Karpas-422 (cell line): ENCODE results near the gene SMKR1. TPM values are rescaled to one million over a fixed set of nuclear protein-coding genes. Genes with fewer than 3 reads are reported as not detected.
"Not testable (repeated sequence)": the region's sequence is repeated elsewhere in the genome, so short reads cannot be mapped to it uniquely, and the experiment has no call there.

Experiments
- DNase-seq: peaks from one replicate; pipeline ENCODE4 v3.0.0-alpha.2; 2015
- H2AFZ ChIP-seq: fragments of 200-600 bp; sonication (generic); 2 replicates; pipeline ENCODE4 v1.6.1; 2014; ENCODE audit warnings: antibody characterized with exemption, low read length, mixed read lengths
- H3K27ac ChIP-seq: fragments of 200-600 bp; sonication (generic); 2 replicates; pipeline ENCODE4 v1.5.1; 2014; ENCODE audit warnings: mild to moderate bottlenecking, low read length, moderate library complexity
- H3K27me3 ChIP-seq: fragments of 200-600 bp; sonication (generic); 2 replicates; pipeline ENCODE4 v1.6.1; 2014; ENCODE audit warnings: low read length, mixed read lengths
- H3K36me3 ChIP-seq: fragments of 200-600 bp; sonication (generic); 2 replicates; pipeline ENCODE4 v1.6.1; 2014; ENCODE audit warnings: low read length, mixed read lengths; ENCODE audit not compliant: insufficient read depth
- H3K4me1 ChIP-seq: fragments of 200-600 bp; sonication (generic); 2 replicates; pipeline ENCODE4 v1.6.1; 2014; ENCODE audit warnings: mild to moderate bottlenecking, low read length, mixed read lengths
- H3K4me2 ChIP-seq: fragments of 200-600 bp; sonication (generic); 2 replicates; pipeline ENCODE4 v1.6.1; 2014; ENCODE audit warnings: low read length, low read depth, mild to moderate bottlenecking; ENCODE audit not compliant: poor library complexity, severe bottlenecking
- H3K4me3 ChIP-seq: fragments of 200-600 bp; sonication (generic); 2 replicates; pipeline ENCODE4 v1.5.1; 2014; ENCODE audit warnings: mild to moderate bottlenecking, antibody characterized with exemption, low read length, mixed read lengths
- H3K79me2 ChIP-seq: fragments of 200-600 bp; sonication (generic); 2 replicates; pipeline ENCODE4 v1.6.1; 2014; ENCODE audit warnings: mild to moderate bottlenecking, low read length, mixed read lengths
- H3K9ac ChIP-seq: fragments of 200-600 bp; sonication (generic); 2 replicates; pipeline ENCODE4 v1.6.0; 2014; ENCODE audit warnings: low read length
- H3K9me2 ChIP-seq: fragments of 200-600 bp; sonication (generic), shearing (Covaris generic); replicated peaks from 2 replicates; pipeline ENCODE4 v1.6.0; 2014; ENCODE audit warnings: mild to moderate bottlenecking, low read length, moderate library complexity; ENCODE audit not compliant: insufficient read depth
- H3K9me3 ChIP-seq: fragments of 300-700, 200-600 bp; sonication (generic); 2 replicates; pipeline ENCODE4 v1.6.1; 2014; ENCODE audit warnings: low read length, mixed read lengths
- H4K20me1 ChIP-seq: fragments of 200-600 bp; sonication (generic); 2 replicates; pipeline ENCODE4 v1.6.1; 2014; ENCODE audit warnings: mild to moderate bottlenecking, antibody characterized with exemption, low read length, low read depth; ENCODE audit not compliant: insufficient read depth
- total RNA-seq: library from RNA; depleted of rRNA; stranded (reverse); fragments of >200 nt; shearing (Covaris generic); gene quantifications from 2 replicates; pipeline ENCODE4 v1.2.3, GENCODE V29; 2014; ENCODE audit warnings: low replicate concordance

Gene SMKR1
- total RNA-seq, 1 experiment from 2014 or later: not detected

DNA sequence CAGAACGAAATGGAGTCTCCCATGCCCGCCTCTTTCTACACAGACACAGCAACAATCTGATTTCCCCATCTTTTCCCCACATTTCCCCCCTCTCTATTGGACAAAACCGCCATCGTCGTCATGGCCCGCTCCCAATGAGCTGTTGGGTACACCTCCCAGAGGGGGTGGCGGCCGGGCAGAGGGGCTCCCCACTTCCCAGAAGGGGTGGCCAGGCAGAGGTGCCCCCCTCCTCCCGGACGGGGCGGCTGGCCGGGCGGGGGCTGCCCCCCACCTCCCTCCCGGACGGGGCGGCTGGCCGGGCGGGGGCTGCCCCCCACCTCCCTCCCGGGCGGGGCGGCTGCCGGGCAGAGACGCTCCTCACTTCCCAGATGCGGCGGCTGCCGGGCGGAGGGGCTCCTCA, 26.4 kb upstream of the SMKR1 start:
- H3K27ac ChIP-seq, H2AFZ ChIP-seq, H3K4me3 ChIP-seq, H3K27me3 ChIP-seq, H3K79me2 ChIP-seq, H3K9me3 ChIP-seq, H3K36me3 ChIP-seq, DNase-seq, H3K4me2 ChIP-seq, H3K9ac ChIP-seq, H3K9me2 ChIP-seq, H3K4me1 ChIP-seq, H4K20me1 ChIP-seq: not testable (repeated sequence)

DNA sequence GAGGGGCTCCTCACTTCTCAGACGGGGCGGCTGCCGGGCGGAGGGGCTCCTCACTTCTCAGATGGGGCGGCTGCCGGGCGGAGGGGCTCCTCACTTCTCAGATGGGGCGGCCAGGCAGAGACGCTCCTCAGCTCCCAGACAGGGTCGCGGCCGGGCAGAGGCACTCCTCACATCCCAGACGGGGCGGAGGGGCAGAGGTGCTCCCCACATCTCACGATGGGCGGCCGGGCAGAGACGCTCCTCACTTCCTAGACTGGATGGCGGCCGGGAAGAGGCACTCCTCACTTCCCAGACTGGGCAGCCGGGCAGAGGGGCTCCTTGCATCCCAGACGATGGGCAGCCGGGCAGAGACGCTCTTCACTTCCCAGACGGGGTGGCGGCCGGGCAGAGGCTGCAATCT, 25.9 kb upstream of the SMKR1 start:
- H3K4me2 ChIP-seq: not testable (repeated sequence)

DNA sequence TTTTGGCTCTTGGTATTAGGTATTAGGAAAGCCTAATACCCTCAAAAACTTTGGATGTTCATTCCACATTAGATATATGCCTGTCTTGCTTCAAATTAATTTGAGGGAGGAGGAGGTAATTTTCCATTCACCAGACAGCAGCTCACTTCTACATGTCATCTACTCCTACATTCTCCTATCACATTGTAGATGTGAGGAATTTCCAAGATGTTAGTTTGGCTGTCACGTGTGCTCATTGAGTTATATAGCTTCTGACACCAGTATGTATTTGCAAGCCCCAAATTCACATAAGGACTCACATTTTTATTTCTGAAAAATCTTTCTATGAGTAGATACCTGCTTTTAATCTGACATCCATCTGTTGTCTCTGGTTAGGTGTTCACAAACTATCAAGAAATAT, 22.5 kb upstream of the SMKR1 start:
- Histone ChIP-seq H3K79me2 (no peaks in the 10 kb centered on the region), H2AFZ (no peak overlapping the region), H3K9me2 (no peaks in the 10 kb centered on the region), H4K20me1 (no peaks in the 10 kb centered on the region), H3K27me3 (no peaks in the 10 kb centered on the region), H3K9ac (no peak overlapping the region), H3K36me3 (no peaks in the 10 kb centered on the region), H3K4me3 (no peak overlapping the region), H3K9me3 (no peaks in the 10 kb centered on the region), H3K27ac (no peak overlapping the region), H3K4me1 (no peaks in the 10 kb centered on the region), H3K4me2 (no peak overlapping the region)
- DNase-seq: no peak

More for the DNA sequence above, 25.9 kb upstream of the SMKR1 start:
- H3K9ac ChIP-seq, H4K20me1 ChIP-seq, H3K9me3 ChIP-seq, DNase-seq, H3K27ac ChIP-seq, H2AFZ ChIP-seq, H3K9me2 ChIP-seq, H3K27me3 ChIP-seq, H3K36me3 ChIP-seq, H3K4me3 ChIP-seq, H3K4me1 ChIP-seq, H3K79me2 ChIP-seq: not testable (repeated sequence)

DNA sequence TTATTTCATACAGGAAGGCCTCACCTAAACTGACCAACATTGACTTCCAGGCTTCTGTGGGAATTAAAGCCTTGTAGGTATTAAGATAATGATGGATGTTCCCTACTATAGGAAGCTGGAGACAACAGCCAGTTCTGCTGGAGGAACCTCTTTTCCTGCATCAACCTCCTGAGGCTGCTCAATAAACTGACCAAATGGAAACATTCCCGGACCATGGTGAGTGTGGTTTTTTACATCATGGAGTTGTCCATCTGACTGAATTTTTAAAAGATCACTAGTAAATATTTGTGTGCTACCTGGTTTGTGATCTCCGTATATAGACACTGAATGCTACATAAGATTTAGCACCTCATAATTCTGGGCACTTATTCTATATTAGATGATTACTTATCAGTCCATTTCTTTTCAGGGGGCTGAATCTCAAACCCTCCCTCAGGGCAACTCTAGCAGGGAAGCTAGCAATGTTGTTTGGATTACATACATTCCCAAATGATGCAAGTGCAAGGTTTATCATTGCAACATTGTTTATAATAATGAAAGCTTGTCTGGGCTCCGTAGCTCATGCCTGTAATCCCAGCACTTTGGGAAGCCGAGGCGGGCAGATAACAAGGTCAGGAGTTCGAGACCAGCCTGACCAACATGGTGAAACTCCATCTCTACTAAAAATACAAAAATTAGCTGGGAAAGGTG, 21.5 kb upstream of the SMKR1 start:
- H3K27me3 ChIP-seq: no peaks in the 10 kb centered on the region
- no peak overlapping the region for H3K4me2 ChIP-seq
- H4K20me1 ChIP-seq: no peaks in the 10 kb centered on the region
- H3K36me3 ChIP-seq: no peaks in the 10 kb centered on the region
- H2AFZ ChIP-seq: no peak overlapping the region
- H3K9ac ChIP-seq: no peak overlapping the region
- no peaks in the 10 kb centered on the region for H3K9me2 ChIP-seq
- no peaks in the 10 kb centered on the region for H3K4me1 ChIP-seq
- no peak overlapping the region for H3K4me3 ChIP-seq
- H3K79me2 ChIP-seq: no peaks in the 10 kb centered on the region
- no peaks in the 10 kb centered on the region for H3K9me3 ChIP-seq
- DNase-seq: no peak
- no peak overlapping the region for H3K27ac ChIP-seq

DNA sequence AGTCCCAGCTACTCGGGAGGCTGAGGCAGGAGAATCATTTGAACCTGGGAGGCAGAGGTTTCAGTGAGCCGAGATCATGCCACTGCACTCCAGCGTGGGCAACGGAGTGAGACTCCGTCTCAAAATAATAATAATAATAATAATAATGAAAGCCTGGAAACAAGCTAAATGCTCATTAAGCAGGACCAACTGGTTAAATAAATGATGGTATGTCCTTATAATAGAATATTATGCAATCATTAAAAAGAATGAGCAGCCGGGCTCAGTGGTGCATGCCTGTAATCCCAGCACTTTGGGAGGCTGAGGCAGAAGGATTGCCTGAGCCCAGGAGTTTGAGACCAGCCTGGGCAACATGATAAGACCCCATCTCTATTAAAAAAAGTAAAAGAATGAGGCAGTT, 21.0 kb upstream of the SMKR1 start:
- H3K9ac ChIP-seq, H3K4me1 ChIP-seq, DNase-seq, H2AFZ ChIP-seq, H3K36me3 ChIP-seq, H3K27ac ChIP-seq, H4K20me1 ChIP-seq, H3K79me2 ChIP-seq, H3K9me2 ChIP-seq, H3K4me3 ChIP-seq, H3K9me3 ChIP-seq, H3K4me2 ChIP-seq, H3K27me3 ChIP-seq: not testable (repeated sequence)

DNA sequence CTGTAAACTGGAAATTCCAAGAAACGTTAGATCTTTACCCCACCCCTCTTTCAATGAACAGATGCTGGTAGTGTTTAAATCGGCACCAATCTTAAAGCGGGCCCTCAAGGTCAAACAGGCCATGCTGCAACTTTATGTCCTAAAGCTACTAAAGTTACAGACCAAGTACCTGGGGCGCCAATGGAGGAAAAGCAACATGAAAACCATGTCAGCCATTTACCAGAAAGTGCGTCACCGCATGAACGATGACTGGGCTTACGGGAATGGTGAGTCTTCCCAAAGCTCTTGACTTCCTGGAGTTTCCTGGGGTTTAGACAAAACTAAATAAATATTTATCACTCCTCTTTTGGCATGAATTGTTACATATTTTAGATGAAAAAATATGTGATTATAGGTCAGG, 19.6 kb upstream of the SMKR1 start:
- H3K4me2 ChIP-seq: no peak overlapping the region
- DNase-seq: no peak
- no peaks in the 10 kb centered on the region for H3K9me3 ChIP-seq
- no peaks in the 10 kb centered on the region for H3K9me2 ChIP-seq
- H4K20me1 ChIP-seq: no peaks in the 10 kb centered on the region
- H2AFZ ChIP-seq: no peak overlapping the region
- H3K4me3 ChIP-seq: no peak overlapping the region
- H3K79me2 ChIP-seq: no peaks in the 10 kb centered on the region
- no peak overlapping the region for H3K9ac ChIP-seq
- no peaks in the 10 kb centered on the region for H3K36me3 ChIP-seq
- H3K27me3 ChIP-seq: no peaks in the 10 kb centered on the region
- no peaks in the 10 kb centered on the region for H3K4me1 ChIP-seq
- no peak overlapping the region for H3K27ac ChIP-seq

DNA sequence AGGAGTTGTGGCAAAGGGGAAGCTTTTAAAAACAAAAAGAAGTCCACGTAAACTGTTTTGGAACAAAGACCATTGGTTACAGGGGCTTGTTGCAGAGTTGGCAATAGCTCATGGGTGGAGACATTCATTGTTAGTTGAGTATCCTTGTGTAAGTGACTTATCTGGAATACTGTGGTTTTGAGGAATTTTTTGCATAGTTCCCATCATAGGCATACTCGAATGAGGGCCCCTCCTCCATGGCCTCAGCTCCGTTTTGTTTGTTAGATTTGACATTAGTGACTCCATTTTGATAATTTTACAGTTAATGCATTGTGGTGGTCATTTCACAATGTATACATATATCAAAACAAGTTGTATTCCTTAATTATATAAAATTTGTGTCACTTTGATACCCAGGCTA, 12.8 kb upstream of the SMKR1 start:
- Histone ChIP-seq H3K79me2 (no peaks in the 10 kb centered on the region), H3K4me3 (no peak overlapping the region), H3K4me2 (no peak overlapping the region), H3K9ac (no peak overlapping the region), H2AFZ (no peak overlapping the region), H4K20me1 (no peaks in the 10 kb centered on the region), H3K9me3 (no peaks in the 10 kb centered on the region), H3K9me2 (no peaks in the 10 kb centered on the region), H3K27ac (no peak overlapping the region), H3K36me3 (no peaks in the 10 kb centered on the region), H3K4me1 (peaks cover 10% of the 10 kb centered on the region), H3K27me3 (no peaks in the 10 kb centered on the region)
- no peak for DNase-seq

DNA sequence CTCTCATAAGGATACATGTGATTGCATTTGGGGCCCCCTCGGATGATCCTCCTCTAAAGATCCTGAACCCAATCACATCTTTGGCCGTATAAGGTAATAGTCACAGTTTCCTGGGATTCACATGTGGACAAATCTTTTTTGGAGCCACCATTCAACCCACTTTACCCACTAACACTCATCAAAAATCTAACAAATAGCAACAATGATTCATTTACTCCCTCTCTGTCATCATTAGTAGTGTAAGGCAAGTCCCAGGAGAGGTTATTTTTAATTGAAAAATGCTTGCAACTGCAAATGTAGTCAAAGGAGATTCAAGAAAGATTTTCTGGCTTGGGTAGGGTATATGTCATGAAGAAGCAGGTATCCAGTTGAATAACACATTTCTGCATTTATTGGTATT, 9.9 kb upstream of the SMKR1 start:
- Histone ChIP-seq H4K20me1 (no peaks in the 10 kb centered on the region), H3K4me2 (no peak overlapping the region), H2AFZ (no peak overlapping the region), H3K9me2 (no peaks in the 10 kb centered on the region), H3K4me3 (no peak overlapping the region), H3K79me2 (no peaks in the 10 kb centered on the region), H3K9ac (no peak overlapping the region), H3K4me1 (peaks cover 10% of the 10 kb centered on the region), H3K27me3 (no peaks in the 10 kb centered on the region), H3K36me3 (no peaks in the 10 kb centered on the region), H3K9me3 (no peaks in the 10 kb centered on the region), H3K27ac (no peak overlapping the region)
- no peak for DNase-seq

DNA sequence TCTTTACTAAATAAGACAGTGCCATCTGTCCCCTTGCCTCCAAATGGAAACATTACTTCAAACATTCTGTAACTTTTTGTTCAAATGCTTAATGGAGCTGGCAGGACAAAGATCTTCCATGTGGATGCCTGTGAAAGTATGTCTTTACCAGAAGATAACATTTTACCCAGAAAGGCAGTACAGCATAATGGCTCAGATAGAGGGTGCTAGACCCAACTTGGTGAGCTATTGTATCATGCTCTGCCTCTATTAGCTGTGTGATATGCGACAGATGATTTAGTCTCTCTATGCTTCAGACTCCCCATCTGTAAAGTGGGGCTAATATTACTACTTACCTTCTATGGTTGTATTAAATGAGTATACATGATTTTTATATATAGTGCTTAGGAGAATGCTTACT, 8.8 kb upstream of the SMKR1 start:
- Histone ChIP-seq H3K27ac (no peak overlapping the region), H3K4me3 (no peak overlapping the region), H3K36me3 (no peaks in the 10 kb centered on the region), H3K79me2 (no peaks in the 10 kb centered on the region), H3K4me1 (peaks cover 10% of the 10 kb centered on the region), H2AFZ (no peak overlapping the region), H3K9me3 (no peaks in the 10 kb centered on the region), H3K9me2 (no peaks in the 10 kb centered on the region), H3K4me2 (no peak overlapping the region), H3K9ac (no peak overlapping the region), H4K20me1 (no peaks in the 10 kb centered on the region), H3K27me3 (no peaks in the 10 kb centered on the region)
- peak; percentile 51 for DNase-seq
